ENCODE measurements around the gene SRPK3.

SRPK3 gene

DNA sequence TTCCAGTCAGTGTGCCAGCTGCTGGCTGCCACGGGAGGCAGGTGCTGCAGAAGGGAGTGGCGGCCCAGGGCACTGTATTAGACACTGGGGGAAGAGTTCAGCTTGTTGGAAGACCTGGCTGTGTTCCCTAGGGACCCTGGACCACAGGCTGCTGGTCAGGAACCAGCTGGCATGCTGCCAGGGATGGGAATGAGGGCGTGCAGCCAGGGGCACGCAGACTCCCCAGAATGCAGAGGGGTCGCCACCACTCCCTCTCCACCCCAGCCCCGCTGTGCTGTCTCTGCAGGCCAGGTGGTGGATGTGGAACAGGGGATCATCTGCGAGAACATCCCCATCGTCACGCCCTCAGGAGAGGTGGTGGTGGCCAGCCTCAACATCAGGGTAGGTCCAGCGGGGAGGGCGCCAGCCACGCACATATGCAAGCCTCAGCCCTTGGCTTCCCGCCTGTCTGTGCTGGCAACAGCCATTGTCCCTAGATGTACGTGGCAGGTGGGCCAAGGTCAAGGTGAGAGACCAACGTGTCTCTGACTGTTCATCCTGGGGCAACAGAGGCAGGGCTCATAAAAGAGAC is 43.9 kb upstream of the SRPK3 start:
- Histone ChIP-seq H3K27me3 (ENCODE audit: control insufficient read depth in 3 of 3, insufficient read depth in 3 of 3, low read depth in 1 of 3, low read length in 3 of 3) (peaks cover 0 to 11% (median 0%) of the 10 kb centered on the region in 3 experiments), H3K79me1 (ENCODE audit: low read depth, low read length) (no peaks in the 10 kb centered on the region), H2AK5ac (ENCODE audit: low read depth, low read length) (no peak overlapping the region), H3K4me3 (ENCODE audit: low read length in 2 of 2) (no peak overlapping the region), H3K4ac (ENCODE audit: low read length) (no peak overlapping the region), H4K91ac (ENCODE audit: low read depth, low read length, poor library complexity) (no peak overlapping the region), H2BK5ac (ENCODE audit: low read length) (no peak overlapping the region), H3K4me2 (ENCODE audit: insufficient read depth, low read length, poor library complexity, severe bottlenecking) (no peak overlapping the region), H4K8ac (ENCODE audit: low read depth, low read length) (no peak overlapping the region), H2AFZ (ENCODE audit: low read length) (no peak overlapping the region), H2BK15ac (ENCODE audit: low read length) (no peak overlapping the region), H2BK12ac (ENCODE audit: low read length) (no peak overlapping the region), H3K23ac (ENCODE audit: low read depth, low read length, poor library complexity) (no peak overlapping the region), H3K36me3 (replicated peaks in 1 of 2; ENCODE audit: control insufficient read depth in 2 of 2, insufficient read depth in 2 of 2, low read length in 2 of 2) (no peaks in the 10 kb centered on the region), H2BK120ac (ENCODE audit: low read depth, low read length) (no peak overlapping the region), H3K27ac (replicated peaks; ENCODE audit: low read length) (no peak overlapping the region), H3K18ac (ENCODE audit: low read length) (no peak overlapping the region), H3K9ac (ENCODE audit: low read depth, low read length, poor library complexity) (no peak overlapping the region), H3K4me1 (ENCODE audit: control insufficient read depth in 2 of 2, insufficient read depth in 1 of 2, low read depth in 1 of 2, low read length in 2 of 2) (no peaks in the 10 kb centered on the region), H3K9me3 (replicated peaks in 1 of 2; ENCODE audit: control insufficient read depth in 2 of 2, insufficient read depth in 1 of 2, low read depth in 1 of 2, low read length in 2 of 2) (peaks cover 0 to 8% of the 10 kb centered on the region in 2 donors), H3K14ac (ENCODE audit: low read length) (no peak overlapping the region)
- DNase-seq (ENCODE audit: low spot score): no peak
- WGBS, 2 donors (ENCODE audit: extremely low coverage in 2 of 2, insufficient read length in 2 of 2, insufficient replicate concordance in 1 of 2): no CpG with 5 or more reads among the region's 15 CpGs

DNA sequence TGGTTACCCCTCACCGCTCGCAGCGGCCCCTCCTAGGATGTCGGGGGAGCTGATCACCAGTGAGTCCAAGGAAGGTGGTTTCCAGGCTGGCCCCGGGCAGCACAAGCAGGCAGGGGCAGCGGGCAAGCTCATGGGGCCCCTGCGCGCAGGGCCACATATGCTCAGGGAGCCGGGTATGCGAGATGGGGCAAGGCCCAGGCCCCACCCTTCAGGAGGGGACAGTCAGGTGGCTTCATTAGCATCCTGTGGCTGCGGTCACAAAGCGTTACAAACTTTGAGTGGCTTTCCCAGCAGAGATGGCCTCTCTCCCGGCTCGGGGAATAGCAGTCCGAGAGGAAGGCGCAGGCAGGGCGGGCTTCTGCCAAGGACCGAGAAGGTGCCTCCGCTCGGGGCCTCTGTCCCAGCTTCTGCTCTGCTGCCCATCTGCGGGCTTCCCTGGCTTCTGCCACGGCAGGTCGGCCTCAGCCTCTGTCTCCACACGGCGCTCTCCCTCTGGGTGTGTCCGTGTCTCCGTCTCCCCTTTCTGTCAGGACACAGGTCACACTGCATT is 42.7 kb upstream of the SRPK3 start:
- Histone ChIP-seq H2BK120ac (ENCODE audit: low read depth, low read length) (no peak overlapping the region), H3K4me3 (ENCODE audit: low read length in 2 of 2) (no peak overlapping the region), H3K9ac (ENCODE audit: low read depth, low read length, poor library complexity) (no peak overlapping the region), H2AK5ac (ENCODE audit: low read depth, low read length) (no peak overlapping the region), H3K27ac (replicated peaks; ENCODE audit: low read length) (no peak overlapping the region), H3K14ac (ENCODE audit: low read length) (no peak overlapping the region), H3K79me1 (ENCODE audit: low read depth, low read length) (no peaks in the 10 kb centered on the region), H2BK15ac (ENCODE audit: low read length) (no peak overlapping the region), H3K23ac (ENCODE audit: low read depth, low read length, poor library complexity) (no peak overlapping the region), H3K4ac (ENCODE audit: low read length) (no peak overlapping the region), H4K8ac (ENCODE audit: low read depth, low read length) (no peak overlapping the region), H3K18ac (ENCODE audit: low read length) (no peak overlapping the region), H3K4me2 (ENCODE audit: insufficient read depth, low read length, poor library complexity, severe bottlenecking) (no peak overlapping the region), H3K4me1 (ENCODE audit: control insufficient read depth in 2 of 2, insufficient read depth in 1 of 2, low read depth in 1 of 2, low read length in 2 of 2) (no peaks in the 10 kb centered on the region), H2BK12ac (ENCODE audit: low read length) (no peak overlapping the region), H2BK5ac (ENCODE audit: low read length) (no peak overlapping the region), H4K91ac (ENCODE audit: low read depth, low read length, poor library complexity) (no peak overlapping the region), H3K27me3 (ENCODE audit: control insufficient read depth in 3 of 3, insufficient read depth in 3 of 3, low read depth in 1 of 3, low read length in 3 of 3) (peaks cover 0 to 11% (median 0%) of the 10 kb centered on the region in 3 experiments), H3K36me3 (replicated peaks in 1 of 2; ENCODE audit: control insufficient read depth in 2 of 2, insufficient read depth in 2 of 2, low read length in 2 of 2) (no peaks in the 10 kb centered on the region), H2AFZ (ENCODE audit: low read length) (no peak overlapping the region), H3K9me3 (replicated peaks in 1 of 2; ENCODE audit: control insufficient read depth in 2 of 2, insufficient read depth in 1 of 2, low read depth in 1 of 2, low read length in 2 of 2) (peaks cover 0 to 6% of the 10 kb centered on the region in 2 donors)
- no peak for DNase-seq (ENCODE audit: low spot score)
- no CpG with 5 or more reads among the region's 27 CpGs for WGBS, 2 donors (ENCODE audit: extremely low coverage in 2 of 2, insufficient read length in 2 of 2, insufficient replicate concordance in 1 of 2)

DNA sequence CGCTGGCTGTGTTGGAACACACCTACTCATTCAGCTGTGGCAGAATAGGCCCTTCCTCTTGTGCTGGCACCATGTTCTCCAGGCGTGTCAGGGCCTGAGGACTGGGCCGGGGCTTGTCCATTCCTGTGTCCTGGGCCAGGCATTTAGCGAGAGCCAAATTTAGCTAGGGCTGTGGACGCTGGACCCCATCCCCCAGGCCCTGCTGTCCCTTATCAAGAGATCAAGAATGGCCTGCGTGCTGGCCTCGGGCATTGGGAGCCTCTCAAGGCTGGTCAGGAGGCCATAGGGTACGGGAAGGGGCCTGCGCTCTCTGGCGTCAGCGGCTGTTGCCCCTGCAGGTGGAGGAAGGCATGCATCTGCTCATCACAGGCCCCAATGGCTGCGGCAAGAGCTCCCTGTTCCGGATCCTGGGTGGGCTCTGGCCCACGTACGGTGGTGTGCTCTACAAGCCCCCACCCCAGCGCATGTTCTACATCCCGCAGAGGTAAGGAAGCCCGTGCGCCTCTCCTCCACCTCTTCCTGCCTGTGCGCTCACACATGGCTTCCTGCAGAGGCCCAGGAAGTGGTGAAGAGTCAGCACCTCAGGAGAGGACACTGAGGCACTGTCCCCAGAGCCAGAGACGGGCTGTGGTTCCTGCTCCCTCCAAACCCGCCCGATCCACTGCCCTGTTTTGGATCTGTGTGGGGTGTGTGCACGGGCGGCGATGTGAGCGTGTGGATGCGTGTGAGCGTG is 40.9 kb upstream of the SRPK3 start:
- Histone ChIP-seq H2AFZ (ENCODE audit: low read length) (no peak overlapping the region), H4K91ac (ENCODE audit: low read depth, low read length, poor library complexity) (no peak overlapping the region), H2BK12ac (ENCODE audit: low read length) (no peak overlapping the region), H2BK120ac (ENCODE audit: low read depth, low read length) (no peak overlapping the region), H2BK15ac (ENCODE audit: low read length) (no peak overlapping the region), H3K18ac (ENCODE audit: low read length) (no peak overlapping the region), H3K14ac (ENCODE audit: low read length) (no peak overlapping the region), H3K23ac (ENCODE audit: low read depth, low read length, poor library complexity) (no peak overlapping the region), H3K9ac (ENCODE audit: low read depth, low read length, poor library complexity) (no peak overlapping the region), H3K4ac (ENCODE audit: low read length) (no peak overlapping the region), H3K4me3 (ENCODE audit: low read length in 2 of 2) (no peak overlapping the region), H2AK5ac (ENCODE audit: low read depth, low read length) (no peak overlapping the region), H3K27ac (replicated peaks; ENCODE audit: low read length) (no peak overlapping the region), H3K79me1 (ENCODE audit: low read depth, low read length) (no peaks in the 10 kb centered on the region), H3K36me3 (replicated peaks in 1 of 2; ENCODE audit: control insufficient read depth in 2 of 2, insufficient read depth in 2 of 2, low read length in 2 of 2) (no peaks in the 10 kb centered on the region), H2BK5ac (ENCODE audit: low read length) (no peak overlapping the region), H3K9me3 (replicated peaks in 1 of 2; ENCODE audit: control insufficient read depth in 2 of 2, insufficient read depth in 1 of 2, low read depth in 1 of 2, low read length in 2 of 2) (peaks cover 0 to 1% of the 10 kb centered on the region in 2 donors), H3K27me3 (ENCODE audit: control insufficient read depth in 3 of 3, insufficient read depth in 3 of 3, low read depth in 1 of 3, low read length in 3 of 3) (peaks cover 0 to 11% (median 0%) of the 10 kb centered on the region in 3 experiments), H3K4me1 (ENCODE audit: control insufficient read depth in 2 of 2, insufficient read depth in 1 of 2, low read depth in 1 of 2, low read length in 2 of 2) (no peaks in the 10 kb centered on the region), H4K8ac (ENCODE audit: low read depth, low read length) (no peak overlapping the region), H3K4me2 (ENCODE audit: insufficient read depth, low read length, poor library complexity, severe bottlenecking) (no peak overlapping the region)
- no CpG with 5 or more reads among the region's 29 CpGs for WGBS, 2 donors (ENCODE audit: extremely low coverage in 2 of 2, insufficient read length in 2 of 2, insufficient replicate concordance in 1 of 2)
- no peak for DNase-seq (ENCODE audit: low spot score)

DNA sequence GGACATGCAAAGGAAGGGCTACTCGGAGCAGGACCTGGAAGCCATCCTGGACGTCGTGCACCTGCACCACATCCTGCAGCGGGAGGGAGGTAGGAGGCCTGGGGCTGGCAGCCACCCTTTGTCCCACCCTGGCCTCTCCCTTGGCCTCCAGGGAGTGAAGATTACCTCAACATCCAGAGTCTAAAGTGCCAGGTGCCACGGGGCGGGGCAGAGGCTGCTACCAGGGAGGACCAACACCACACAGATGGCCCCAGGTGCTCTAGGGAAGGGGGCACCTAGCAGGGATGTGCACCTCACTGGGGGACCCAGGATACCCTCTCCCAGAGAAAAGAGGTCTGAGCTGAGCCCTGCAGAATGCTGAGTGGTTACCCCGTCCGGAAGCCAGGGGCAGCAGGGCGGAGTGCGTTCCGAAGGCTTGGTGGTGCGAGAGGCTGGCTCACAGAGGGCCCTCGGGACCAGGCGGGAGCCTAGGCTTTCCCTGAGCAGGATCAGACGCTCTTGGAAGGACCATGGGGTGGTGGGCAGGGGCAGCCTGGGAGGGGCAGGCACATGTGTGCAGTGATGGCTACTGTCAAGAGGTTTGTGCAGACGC is 40.1 kb upstream of the SRPK3 start:
- no peak overlapping the region for H2BK5ac ChIP-seq (ENCODE audit: low read length)
- no peak overlapping the region for H2BK120ac ChIP-seq (ENCODE audit: low read depth, low read length)
- no peak overlapping the region for H4K8ac ChIP-seq (ENCODE audit: low read depth, low read length)
- H3K4me1 ChIP-seq (ENCODE audit: control insufficient read depth in 2 of 2, insufficient read depth in 1 of 2, low read depth in 1 of 2, low read length in 2 of 2): no peaks in the 10 kb centered on the region
- WGBS, 2 donors (ENCODE audit: extremely low coverage in 2 of 2, insufficient read length in 2 of 2, insufficient replicate concordance in 1 of 2): no CpG with 5 or more reads among the region's 16 CpGs
- H3K4me2 ChIP-seq (ENCODE audit: insufficient read depth, low read length, poor library complexity, severe bottlenecking): no peak overlapping the region
- H3K23ac ChIP-seq (ENCODE audit: low read depth, low read length, poor library complexity): no peak overlapping the region
- no peak overlapping the region for H3K9ac ChIP-seq (ENCODE audit: low read depth, low read length, poor library complexity)
- DNase-seq (ENCODE audit: low spot score): no peak
- H3K9me3 ChIP-seq (replicated peaks in 1 of 2; ENCODE audit: control insufficient read depth in 2 of 2, insufficient read depth in 1 of 2, low read depth in 1 of 2, low read length in 2 of 2): no peaks in the 10 kb centered on the region
- no peak overlapping the region for H2BK12ac ChIP-seq (ENCODE audit: low read length)
- no peak overlapping the region for H3K18ac ChIP-seq (ENCODE audit: low read length)
- H3K27me3 ChIP-seq (ENCODE audit: control insufficient read depth in 3 of 3, insufficient read depth in 3 of 3, low read depth in 1 of 3, low read length in 3 of 3): peaks cover 0 to 7% (median 0%) of the 10 kb centered on the region in 3 experiments
- H3K14ac ChIP-seq (ENCODE audit: low read length): no peak overlapping the region
- no peaks in the 10 kb centered on the region for H3K79me1 ChIP-seq (ENCODE audit: low read depth, low read length)
- no peak overlapping the region for H3K4ac ChIP-seq (ENCODE audit: low read length)
- H2AK5ac ChIP-seq (ENCODE audit: low read depth, low read length): no peak overlapping the region
- H4K91ac ChIP-seq (ENCODE audit: low read depth, low read length, poor library complexity): no peak overlapping the region
- H2AFZ ChIP-seq (ENCODE audit: low read length): no peak overlapping the region
- no peaks in the 10 kb centered on the region for H3K36me3 ChIP-seq (replicated peaks in 1 of 2; ENCODE audit: control insufficient read depth in 2 of 2, insufficient read depth in 2 of 2, low read length in 2 of 2)
- no peak overlapping the region for H3K4me3 ChIP-seq (ENCODE audit: low read length in 2 of 2)
- H3K27ac ChIP-seq (replicated peaks; ENCODE audit: low read length): no peak overlapping the region
- no peak overlapping the region for H2BK15ac ChIP-seq (ENCODE audit: low read length)

Measured in neuronal stem cell (in vitro differentiated cells).